ENCODE data around the gene SKOR1.

SKOR1 gene

GRCh38 chr15:67833710-67834511, 8.6 kb downstream of the SKOR1 start:
- peak; percentile 32 for DNase-seq

- no peak for DNase-seq
Measured at GRCh38 chr15:67834581-67835296, 9.4 kb downstream of the SKOR1 start.

GRCh38 chr15:67835297-67836133, 10.2 kb downstream of the SKOR1 start:
- DNase-seq = no peak

DNA sequence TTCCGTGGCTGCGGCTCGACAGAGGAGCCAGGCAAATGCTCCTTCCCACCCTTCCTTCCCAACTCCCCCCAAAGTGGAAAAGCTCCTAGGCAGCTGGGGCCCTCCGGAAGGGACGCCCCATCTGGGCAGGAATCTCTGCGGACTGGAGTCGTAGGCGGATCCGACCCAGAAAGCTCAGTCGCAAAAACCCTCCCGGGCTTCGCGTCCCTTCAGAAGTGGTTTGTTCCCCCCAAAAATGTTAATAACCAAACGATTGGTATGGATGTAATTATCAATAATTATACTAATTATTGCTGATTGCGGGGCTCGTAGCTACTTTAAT, 10.8 kb downstream of the SKOR1 start:
- DNase-seq = no peak

DNA sequence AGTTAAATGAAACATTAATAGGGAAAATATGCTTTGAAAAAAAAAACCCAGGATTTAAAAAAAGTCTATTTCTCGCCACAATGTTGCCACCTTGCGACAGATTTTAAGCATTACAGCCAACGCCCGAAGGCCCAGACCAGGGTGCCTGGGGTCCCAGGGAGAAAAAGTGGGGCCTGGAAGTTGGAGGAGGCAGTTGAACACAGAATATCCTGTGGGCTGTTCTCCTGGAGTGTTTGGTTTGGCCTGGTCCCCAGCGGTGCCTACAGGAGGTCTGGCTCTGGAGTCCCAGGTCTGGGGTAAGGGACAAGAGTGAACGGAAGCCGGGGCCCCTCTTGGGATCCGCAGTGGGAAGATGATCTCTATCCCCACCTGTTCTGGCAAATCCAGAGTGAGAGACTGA, 11.2 kb downstream of the SKOR1 start:
- peak; percentile 52 for DNase-seq

DNA sequence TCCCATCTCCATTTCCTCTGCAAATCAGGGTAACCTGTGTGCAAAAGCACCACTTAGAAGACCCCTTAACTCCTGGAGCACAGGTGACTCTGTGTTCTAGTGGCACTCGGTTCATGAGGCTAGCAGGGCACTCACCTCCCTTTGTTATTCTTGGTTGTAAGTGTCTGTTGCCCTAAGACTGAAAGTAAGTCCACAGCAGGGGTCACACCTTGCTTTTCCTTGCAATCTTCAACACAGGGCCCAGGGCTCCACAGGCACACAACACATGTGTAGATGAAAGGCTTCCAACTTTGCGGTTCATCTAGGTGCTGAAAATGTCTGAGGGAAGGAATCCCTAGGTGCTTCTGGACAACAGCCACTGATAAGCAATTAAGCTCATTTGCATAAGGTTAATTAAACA, 11.6 kb downstream of the SKOR1 start:
- DNase-seq = no peak

DNA sequence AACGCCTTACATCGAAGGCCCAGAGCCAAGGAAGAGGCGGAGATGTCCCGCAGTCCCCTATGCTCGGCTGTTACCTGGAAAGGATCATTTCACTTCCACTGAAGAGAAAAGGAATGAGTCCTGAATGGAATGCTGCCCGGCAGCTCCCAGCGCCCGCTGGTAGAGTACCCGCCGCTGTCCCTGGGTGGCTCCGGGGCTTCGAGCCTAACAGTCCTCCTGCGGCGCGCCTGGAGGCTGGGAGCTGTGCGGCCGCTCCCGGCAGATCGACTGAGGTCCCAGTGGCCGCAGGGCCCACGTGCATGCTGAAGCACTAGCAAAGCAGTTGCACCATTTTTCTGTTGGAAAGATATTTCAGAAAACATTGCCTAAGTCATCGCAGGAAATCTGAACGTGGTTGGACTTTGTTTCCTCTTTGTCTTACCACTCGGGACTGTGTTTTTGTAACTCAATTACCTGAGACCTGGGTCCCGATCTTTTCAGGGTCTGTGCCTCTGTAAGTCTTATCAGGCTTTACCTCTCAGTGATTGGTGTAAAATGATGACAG, 13.6 kb downstream of the SKOR1 start:
- no peak for DNase-seq

- DNase-seq = no peak
Measured at GRCh38 chr15:67839499-67839928, 14.2 kb downstream of the SKOR1 start.

DNA sequence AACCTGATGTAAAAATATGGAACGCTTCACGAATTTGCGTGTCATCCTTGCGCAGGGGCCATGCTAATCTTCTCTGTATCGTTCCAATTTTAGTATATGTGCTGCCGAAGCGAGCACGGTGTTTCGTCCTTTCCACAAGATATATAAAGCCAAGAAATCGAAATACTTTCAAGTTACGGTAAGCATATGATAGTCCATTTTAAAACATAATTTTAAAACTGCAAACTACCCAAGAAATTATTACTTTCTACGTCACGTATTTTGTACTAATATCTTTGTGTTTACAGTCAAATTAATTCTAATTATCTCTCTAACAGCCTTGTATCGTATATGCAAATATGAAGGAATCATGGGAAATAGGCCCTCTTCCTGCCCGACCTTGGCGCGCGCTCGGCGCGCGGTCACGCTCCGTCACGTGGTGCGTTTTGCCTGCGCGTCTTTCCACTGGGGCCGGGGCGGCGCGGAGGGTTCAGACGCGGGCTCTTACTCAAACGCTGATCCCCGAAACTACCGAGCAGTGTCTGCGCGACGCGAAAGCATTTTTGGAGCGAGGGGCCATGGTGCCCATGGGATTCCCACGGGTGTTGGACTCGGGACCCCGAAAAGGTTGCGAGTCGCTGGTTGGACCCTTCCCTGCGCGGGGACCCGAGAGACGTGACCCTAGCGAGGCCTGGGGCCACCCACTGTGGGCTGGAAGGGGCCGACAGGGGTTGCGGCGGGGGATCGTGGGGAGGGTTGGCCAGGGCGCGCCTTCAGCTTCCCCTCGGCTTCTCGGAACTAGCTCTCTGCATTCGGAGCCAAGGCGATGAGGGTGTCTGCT, 14.8 kb downstream of the SKOR1 start, which contains the start of gene RNU6-1:
Gene RNU6-1 (minus strand): TSS at position 117 of the 820 bp plus-strand sequence.
- peak; percentile 96 for DNase-seq

DNA sequence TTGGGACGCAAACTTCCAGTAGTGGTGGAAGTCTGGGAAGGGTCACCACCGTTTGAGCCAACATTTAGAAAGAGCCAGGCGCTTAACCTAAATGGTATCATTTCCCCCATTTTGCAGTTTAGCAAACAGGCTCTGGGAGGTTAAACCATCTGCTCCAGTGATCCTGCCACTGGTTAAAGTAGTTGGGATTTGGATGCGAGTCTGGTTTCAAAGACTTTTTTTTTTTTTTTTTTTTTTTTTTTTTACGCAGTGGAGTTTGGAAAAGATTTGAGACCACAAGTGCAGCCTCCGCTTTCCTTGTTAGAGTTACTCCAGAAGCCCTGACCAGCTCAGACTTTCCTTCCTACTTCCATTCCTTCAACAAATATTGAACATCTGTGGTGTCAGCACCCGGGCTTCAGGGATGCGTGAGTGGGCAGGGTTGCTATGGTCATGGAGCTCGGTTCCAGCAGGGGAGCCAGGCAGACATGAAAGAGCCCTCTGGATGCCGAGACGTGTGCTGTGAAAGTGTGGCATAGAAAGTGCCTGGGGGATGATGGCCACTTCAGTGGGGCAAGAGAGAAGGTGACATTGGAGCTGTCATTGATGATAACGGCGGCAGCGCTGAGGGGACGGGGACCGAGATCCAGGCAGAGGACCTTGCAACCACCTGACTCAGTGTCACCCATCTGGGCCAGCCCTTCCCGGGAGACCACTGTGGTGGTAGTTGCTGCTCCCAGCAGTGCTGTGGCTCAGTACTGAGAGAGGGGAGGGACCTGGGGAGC, 15.6 kb downstream of the SKOR1 start:
- no peak for DNase-seq

GRCh38 chr15:67841513-67841762, 16.1 kb downstream of the SKOR1 start:
- DNase-seq = no peak

DNA sequence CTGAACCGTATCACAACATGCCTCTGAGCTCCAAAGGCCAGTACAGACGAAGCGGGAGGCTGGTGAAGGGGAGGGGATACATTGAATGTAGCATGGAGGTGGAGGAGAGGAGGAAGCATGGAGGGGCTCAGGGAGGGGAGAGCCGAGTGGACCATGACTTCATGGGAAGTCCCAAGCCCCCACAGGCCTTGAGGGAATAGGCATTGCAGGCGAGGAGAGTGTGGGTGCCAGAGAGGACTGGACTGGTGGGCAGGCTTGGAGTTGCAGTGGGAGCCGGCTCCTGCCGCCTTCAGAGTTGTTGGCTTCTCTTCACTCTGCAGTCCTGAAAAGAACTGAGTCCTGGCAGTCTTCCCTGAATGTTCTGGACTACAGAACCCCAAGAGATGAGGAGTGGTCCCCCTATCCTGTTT, 17.8 kb downstream of the SKOR1 start:
- DNase-seq = no peak

- no peak for DNase-seq
Measured at GRCh38 chr15:67843571-67844387, 18.5 kb downstream of the SKOR1 start.

- DNase-seq = no peak
Measured at GRCh38 chr15:67845974-67846373, 20.7 kb downstream of the SKOR1 start.

DNA sequence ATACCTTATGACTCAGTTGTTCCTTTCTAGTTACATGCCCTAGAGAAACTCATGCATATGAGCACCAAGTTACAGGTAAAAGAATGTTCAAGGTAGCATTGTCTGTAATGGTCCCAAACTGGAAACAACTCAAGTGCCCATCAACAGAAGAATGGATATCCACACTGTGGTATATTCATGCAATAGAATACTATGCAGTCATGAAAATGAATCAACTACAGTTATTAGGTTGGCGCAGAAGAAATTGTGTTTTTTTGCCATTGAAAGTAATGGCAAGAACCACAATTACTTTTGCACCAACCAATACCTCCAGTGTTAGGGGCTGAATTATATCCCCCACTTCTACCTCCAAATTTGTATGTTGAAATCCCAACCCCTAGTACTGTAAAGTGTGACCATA, 24.2 kb downstream of the SKOR1 start:
- DNase-seq = no peak

DNA sequence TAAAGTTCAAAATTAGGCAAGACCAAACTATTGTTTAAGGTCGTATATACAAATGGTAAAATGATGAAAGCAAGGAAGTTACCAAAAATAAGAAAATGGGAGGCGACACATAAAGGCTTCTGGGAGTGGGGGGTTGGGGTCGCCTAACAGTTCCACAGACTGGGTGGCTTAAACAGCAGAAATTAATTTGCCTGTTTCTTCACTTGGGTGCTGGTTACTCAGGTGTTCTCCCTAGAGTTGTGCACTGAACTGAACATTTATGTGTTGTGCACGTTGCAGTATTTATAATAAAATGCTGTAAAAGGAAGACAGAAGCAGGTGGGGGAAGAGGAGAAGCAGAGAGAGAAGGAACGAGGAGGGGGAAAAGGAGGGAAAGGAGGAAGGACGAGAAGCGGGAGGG, 25.0 kb downstream of the SKOR1 start:
- DNase-seq = no peak

DNA sequence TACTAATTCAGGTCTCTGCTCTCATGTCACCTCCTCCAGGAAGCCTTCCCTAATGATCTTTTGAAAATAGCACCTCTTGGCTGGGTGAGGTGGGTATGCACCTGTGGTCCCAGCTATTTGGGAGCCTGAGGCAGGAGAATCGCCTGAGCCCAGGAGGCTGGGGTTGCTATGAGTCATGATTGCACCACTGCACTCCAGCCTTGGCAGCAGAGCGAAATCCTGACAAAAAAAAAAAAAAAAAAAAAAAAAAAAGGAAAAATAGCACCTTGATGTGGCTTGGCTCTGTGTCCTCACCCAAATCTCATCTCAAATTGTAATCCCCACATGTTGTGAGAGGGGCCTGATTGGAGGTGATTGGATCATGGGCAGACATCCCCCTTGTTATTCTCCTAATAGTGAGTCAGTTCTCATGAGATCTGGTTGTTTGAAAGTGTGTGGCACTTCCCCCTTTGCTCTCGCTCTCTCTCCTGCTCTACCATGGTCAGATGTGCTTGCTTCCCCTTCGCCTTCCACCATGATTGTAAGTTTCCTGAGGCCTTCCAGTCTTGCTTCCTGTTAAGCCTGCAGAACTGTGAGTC, 25.8 kb downstream of the SKOR1 start:
- DNase-seq = no peak

DNA sequence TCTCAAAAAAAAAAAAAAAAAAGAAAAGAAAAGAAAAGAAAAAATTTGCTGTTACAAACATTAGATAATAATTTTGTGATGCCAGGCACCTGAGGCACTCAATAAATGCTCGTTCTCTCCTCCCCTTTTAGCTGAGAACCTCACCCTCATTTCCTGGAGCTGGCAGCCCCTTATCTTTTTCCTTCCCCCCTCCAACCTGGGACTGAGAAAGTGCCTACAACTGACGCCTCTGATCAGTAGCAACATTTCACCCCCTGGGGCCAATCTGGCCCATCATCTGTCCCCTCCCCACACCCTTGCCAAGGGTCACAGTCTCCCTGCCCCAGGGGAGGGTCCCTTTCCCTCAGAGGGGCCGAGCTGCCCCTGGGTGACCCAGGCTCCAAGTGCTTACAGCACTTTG, 27.1 kb downstream of the SKOR1 start:
- DNase-seq = no peak

DNA sequence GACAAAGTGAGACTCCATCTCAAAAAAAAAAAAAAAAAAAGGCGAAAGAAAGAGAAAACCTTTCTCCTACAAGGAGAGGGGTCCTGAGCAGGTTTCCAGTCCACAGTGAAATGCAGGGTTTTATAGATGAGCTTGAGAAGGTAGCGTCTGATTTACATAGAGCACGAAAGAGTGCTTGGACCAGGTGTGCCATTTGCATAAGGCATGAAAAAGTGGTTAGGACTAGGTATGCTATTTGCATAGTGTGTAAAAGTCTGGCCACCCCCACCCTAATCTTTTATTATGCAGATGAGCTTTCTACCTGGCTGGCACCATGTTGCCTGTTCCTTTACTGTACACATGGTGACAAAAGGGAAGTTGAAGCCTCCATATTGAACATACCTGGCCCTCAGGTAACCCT, 28.1 kb downstream of the SKOR1 start:
- no peak for DNase-seq

- DNase-seq = no peak
Measured at GRCh38 chr15:67854358-67854757, 29.0 kb downstream of the SKOR1 start.

GRCh38 chr15:67855842-67856241, 30.5 kb downstream of the SKOR1 start:
- DNase-seq = no peak

Data from activated CD4-positive, alpha-beta T cell treated with anti-CD3 and anti-CD28 coated beads, Interleukin-2, amount 50 U/mL, for 16 hours (primary cell).